ENCODE results near the gene MLF2. TPM values are rescaled to one million over a fixed set of nuclear protein-coding genes. Genes with fewer than 3 reads are reported as not detected.

Gene MLF2, protein sequence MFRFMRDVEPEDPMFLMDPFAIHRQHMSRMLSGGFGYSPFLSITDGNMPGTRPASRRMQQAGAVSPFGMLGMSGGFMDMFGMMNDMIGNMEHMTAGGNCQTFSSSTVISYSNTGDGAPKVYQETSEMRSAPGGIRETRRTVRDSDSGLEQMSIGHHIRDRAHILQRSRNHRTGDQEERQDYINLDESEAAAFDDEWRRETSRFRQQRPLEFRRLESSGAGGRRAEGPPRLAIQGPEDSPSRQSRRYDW
- total RNA-seq, result 235 and 236 TPM in 2 replicates

GRCh38 chr12:6752921-6753771 lies at the start of gene MLF2:
Gene MLF2 (minus strand): TSS chr12:6753141. CDS start chr12:6752334, 807 bp downstream.

GRCh38 chr12:6788972-6789924 lies 36.3 kb upstream of the MLF2 start, which contains the start of gene CD4:
Gene CD4 (plus strand): TSS chr12:6789528. CDS start chr12:6800139, 10,611 bp downstream.

DNA sequence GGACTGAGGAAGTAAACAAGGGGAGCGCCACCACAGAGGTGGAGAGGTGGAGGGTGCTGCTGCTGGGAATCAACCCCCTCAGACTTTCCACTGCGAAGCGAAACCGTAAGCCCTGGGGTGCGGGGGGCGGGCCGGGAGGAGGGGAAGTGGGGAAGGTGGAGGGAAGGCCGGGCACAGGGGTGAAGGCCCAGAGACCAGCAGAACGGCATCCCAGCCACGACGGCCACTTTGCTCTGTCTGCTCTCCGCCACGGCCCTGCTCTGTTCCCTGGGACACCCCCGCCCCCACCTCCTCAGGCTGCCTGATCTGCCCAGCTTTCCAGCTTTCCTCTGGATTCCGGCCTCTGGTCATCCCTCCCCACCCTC lies 19.4 kb upstream of the MLF2 start, which contains the start of gene LAG3:
LAG3 (plus strand) TSS at position 190 of the 365 bp plus-strand sequence. CDS start 333 bp downstream, outside the sequence.

GRCh38 chr12:6765634-6766581 lies 13.0 kb upstream of the MLF2 start, which contains the start of gene PTMS:
Gene PTMS (plus strand): TSS chr12:6766363. CDS start chr12:6766706, 343 bp downstream.

DNA sequence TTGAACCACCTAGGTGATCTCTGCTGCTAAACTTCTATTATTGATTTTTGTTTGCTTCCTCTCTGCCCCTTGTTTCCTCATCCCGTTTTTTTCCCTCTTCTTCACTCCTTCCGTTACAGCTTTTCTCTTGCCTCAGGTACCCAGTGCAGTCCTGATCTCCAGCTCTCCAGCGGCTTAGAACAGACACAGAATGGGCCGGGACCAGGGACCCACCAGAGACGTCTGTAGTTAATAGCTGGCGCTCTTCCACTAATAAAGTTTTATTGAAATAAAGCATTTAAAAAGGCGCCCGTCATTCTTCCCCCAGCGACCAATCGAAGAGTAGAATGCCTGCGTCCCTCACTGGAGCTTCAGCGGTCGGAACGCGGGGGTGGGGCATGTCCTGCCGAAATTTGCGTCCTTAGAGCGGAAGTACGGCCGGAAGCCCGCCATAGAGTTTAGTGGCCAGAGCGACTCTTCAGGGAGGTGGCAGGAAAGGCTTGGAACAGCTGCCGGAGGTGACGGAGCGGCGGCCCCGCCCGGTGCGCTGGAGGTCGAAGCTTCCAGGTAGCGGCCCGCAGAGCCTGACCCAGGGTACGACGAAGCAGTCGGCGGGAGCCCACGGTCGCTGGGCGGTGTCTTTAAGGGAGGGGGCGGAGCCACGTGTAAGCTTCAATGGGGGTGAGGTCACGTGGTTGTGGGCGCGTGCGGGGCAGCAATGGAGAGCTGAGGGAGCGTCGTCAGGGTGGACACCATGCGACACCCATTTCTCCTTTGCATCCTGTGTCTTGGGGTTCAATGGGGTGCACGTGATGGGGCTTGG lies 29.1 kb downstream of the MLF2 start, which contains the start of gene COPS7A:
COPS7A (plus strand) TSS at position 440 of the 802 bp plus-strand sequence. CDS start 611 bp downstream, outside the sequence.

DNA sequence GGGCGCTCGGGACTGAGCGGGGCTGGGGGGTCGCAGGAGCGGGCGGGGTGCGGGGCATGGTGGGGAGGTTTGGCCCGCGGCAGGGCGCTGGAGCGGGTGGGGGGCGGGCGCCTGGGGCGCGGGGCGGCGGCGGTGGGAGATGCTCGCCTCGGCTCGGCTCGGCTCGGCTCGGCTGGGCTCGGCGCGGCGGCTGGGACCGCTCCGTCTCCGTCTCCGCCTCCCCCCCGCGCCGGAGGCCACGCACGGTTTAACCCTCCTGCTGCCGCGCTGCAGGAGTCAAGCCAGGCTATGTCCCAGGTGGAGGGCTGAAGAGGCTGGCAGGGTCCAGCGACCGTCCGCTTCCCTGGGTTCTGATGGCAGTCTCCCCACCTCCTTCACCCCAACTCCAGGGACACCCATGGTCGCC lies 52.3 kb downstream of the MLF2 start, which contains the start of gene PIANP:
PIANP (minus strand) TSS at position 170 of the 406 bp plus-strand sequence. CDS start 2,754 bp downstream, outside the sequence.

Other genes starting within 250 kb of the MLF2 start
- 7,240 and 8,467 TPM in 2 replicates for gene GAPDH, start 218.6 kb downstream of the MLF2 start, total RNA-seq
- 11.0 and 11.8 TPM in 2 replicates for gene IFFO1, start 197.1 kb downstream of the MLF2 start, total RNA-seq
- gene NOP2, start 184.8 kb downstream of the MLF2 start, total RNA-seq, result 24.4 and 25.9 TPM in 2 replicates
- 173 and 195 TPM in 2 replicates for gene CHD4, start 145.8 kb downstream of the MLF2 start, total RNA-seq
- 0.17 TPM in 1 of 2 replicates, not detected in the other for gene LPAR5, start 117.2 kb downstream of the MLF2 start, total RNA-seq
- gene ACRBP, start 105.7 kb downstream of the MLF2 start, total RNA-seq, result 0.89 and 1.0 TPM in 2 replicates
- gene ING4, start 90.0 kb downstream of the MLF2 start, total RNA-seq, result 28.7 TPM in 2 replicates
- gene ZNF384, start 63.8 kb downstream of the MLF2 start, total RNA-seq, result 21.4 and 24.5 TPM in 2 replicates
- gene PIANP, start 52.3 kb downstream of the MLF2 start, total RNA-seq, result 0.17 and 0.74 TPM in 2 replicates
- 95.1 and 98.9 TPM in 2 replicates for gene COPS7A, start 29.1 kb downstream of the MLF2 start, total RNA-seq
- gene PTMS, start 13.2 kb upstream of the MLF2 start, total RNA-seq, result 146 and 275 TPM in 2 replicates
- 0.17 and 0.74 TPM in 2 replicates for gene LAG3, start 19.4 kb upstream of the MLF2 start, total RNA-seq
- gene CD4, start 36.4 kb upstream of the MLF2 start, total RNA-seq, result 3.3 and 5.2 TPM in 2 replicates
- 2.0 and 2.7 TPM in 2 replicates for gene GPR162, start 68.7 kb upstream of the MLF2 start, total RNA-seq
- gene P3H3, start 75.3 kb upstream of the MLF2 start, total RNA-seq, result 48.6 and 54.1 TPM in 2 replicates
- gene GNB3, start 87.8 kb upstream of the MLF2 start, total RNA-seq, result 1.3 and 2.2 TPM in 2 replicates
- 103 and 118 TPM in 2 replicates for gene CDCA3, start 98.1 kb upstream of the MLF2 start, total RNA-seq
- 80.7 and 84.2 TPM in 2 replicates for gene USP5, start 99.0 kb upstream of the MLF2 start, total RNA-seq
- 1,045 and 1,081 TPM in 2 replicates for gene TPI1, start 114.4 kb upstream of the MLF2 start, total RNA-seq
- gene SPSB2, start 120.2 kb upstream of the MLF2 start, total RNA-seq, result 12.6 and 15.6 TPM in 2 replicates
- gene LRRC23, start 151.7 kb upstream of the MLF2 start, total RNA-seq, result 8.8 and 10.8 TPM in 2 replicates
- gene ENO2, start 161.4 kb upstream of the MLF2 start, total RNA-seq, result 9.6 and 10.4 TPM in 2 replicates
- 12.1 and 14.6 TPM in 2 replicates for gene ATN1, start 174.8 kb upstream of the MLF2 start, total RNA-seq
- not detected in 2 replicates for gene RNU7-1, start 190.7 kb upstream of the MLF2 start, total RNA-seq
- gene C12orf57, start 190.9 kb upstream of the MLF2 start, total RNA-seq, result 267 and 309 TPM in 2 replicates
- gene PTPN6, start 198.2 kb upstream of the MLF2 start, total RNA-seq, result 4.9 and 5.4 TPM in 2 replicates
- gene PHB2, start 217.5 kb upstream of the MLF2 start, total RNA-seq, result 372 and 405 TPM in 2 replicates
- 48.4 and 58.4 TPM in 2 replicates for gene EMG1, start 217.8 kb upstream of the MLF2 start, total RNA-seq

All from bronchus fibroblast of lung (primary cell).